SJSA1 (cell line): Measurements from ENCODE around the gene NUP153. TPM values are rescaled to one million over a fixed set of nuclear protein-coding genes. Genes with fewer than 3 reads are reported as not detected.
"Not testable (repeated sequence)": the region's sequence is repeated elsewhere in the genome, so short reads cannot be mapped to it uniquely, and the experiment has no call there.

Experiments used
- DNase-seq, 2 experiments: peaks; one replicate each; pipeline ENCODE4 v3.0.0-alpha.2; 2015 to 2020; ENCODE audit warnings: low spot score in 2 of 2, low read depth in 1 of 2
- H3K27ac ChIP-seq: fragments of 250-450 bp; sonication (Bioruptor Pico); 2 replicates; pipeline ENCODE4 v1.5.1; 2020; ENCODE audit warnings: mild to moderate bottlenecking, moderate library complexity
- H3K27me3 ChIP-seq: fragments of 250-450 bp; sonication (Bioruptor Pico); replicated peaks from 2 replicates; pipeline ENCODE4 v1.5.1; 2020; ENCODE audit warnings: mild to moderate bottlenecking, moderate library complexity
- H3K36me3 ChIP-seq: fragments of 250-450 bp; sonication (Bioruptor Pico); 2 replicates; pipeline ENCODE4 v1.5.1; 2020; ENCODE audit warnings: mild to moderate bottlenecking
- H3K4me1 ChIP-seq: fragments of 250-450 bp; sonication (Bioruptor Pico); replicated peaks from 2 replicates; pipeline ENCODE4 v1.6.1; 2021; ENCODE audit warnings: mild to moderate bottlenecking
- H3K4me3 ChIP-seq: fragments of 250-450 bp; sonication (Bioruptor Pico); 2 replicates; pipeline ENCODE4 v1.5.1; 2020; ENCODE audit warnings: mild to moderate bottlenecking
- H3K9me3 ChIP-seq: fragments of 250-450 bp; sonication (Bioruptor Pico); replicated peaks from 2 replicates; pipeline ENCODE4 v1.5.1; 2020; ENCODE audit warnings: mild to moderate bottlenecking
- total RNA-seq: library from RNA; depleted of rRNA; stranded (reverse); fragments of >200 nt; shearing (Covaris generic); gene quantifications from 2 replicates; pipeline ENCODE4 v1.2.3, GENCODE V29; 2014

NUP153 gene
- total RNA-seq, 1 experiment from 2014 or later, result 50.5 TPM

DNA sequence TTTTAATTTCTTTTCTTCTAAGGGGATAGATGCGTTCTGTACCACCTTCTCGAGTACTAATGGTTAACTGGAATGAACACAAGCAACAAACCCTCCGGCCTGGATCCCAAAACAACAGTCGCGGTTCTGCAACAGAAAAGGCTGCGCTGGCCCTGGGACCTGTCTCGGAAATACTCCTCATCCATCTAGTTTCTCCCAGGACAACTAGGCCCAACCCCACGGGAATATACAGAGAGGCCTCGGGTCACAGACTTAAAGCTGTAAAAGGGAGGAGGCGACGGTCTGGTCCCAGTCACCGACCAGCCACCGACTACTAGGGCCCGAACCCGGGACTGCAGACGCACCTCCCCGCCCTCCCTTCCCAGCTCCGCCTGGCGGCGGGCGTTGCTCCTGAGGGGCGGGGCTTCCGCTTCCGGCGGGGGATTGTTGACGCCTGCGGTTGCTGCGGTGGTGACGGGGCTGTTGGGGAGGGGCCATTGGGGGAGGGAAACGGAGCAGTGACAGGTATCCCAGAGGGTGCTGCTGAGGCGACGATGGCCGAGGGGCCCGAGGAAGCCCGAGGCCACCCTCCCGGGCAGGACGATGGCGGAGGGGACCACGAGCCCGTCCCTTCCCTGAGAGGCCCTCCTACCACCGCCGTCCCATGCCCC is 106.7 kb downstream of the NUP153 start, which contains the start of gene FAM8A1:
FAM8A1 (plus strand) TSS at position 426 of the 650 bp plus-strand sequence; CDS start at position 534, 108 bp downstream.
- peak; percentile 86 to 96 for DNase-seq

DNA sequence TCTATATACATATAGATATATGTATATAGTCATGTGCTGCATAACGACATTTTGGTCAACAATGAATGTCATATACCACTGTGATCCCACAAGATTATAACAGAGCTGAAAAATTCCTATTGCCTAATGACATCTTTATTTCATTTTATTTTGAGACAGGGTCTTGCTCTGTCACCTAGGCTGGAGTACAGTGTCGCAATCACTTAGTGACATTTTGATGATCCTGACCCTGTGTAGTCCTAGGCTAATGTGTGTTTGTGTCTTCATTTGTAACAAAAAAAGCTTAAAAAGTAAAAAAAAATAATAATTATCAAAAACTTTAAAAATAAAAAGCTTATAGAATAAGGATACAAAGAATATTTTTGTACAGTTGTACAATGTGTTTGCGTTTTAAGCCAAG is 110.6 kb downstream of the NUP153 start:
- H3K36me3 ChIP-seq, result peaks cover 4% of the 10 kb centered on the region; the same call in 1 of the 2 replicates
- no peak for DNase-seq
- H3K9me3 ChIP-seq, result no peaks in the 10 kb centered on the region
- H3K4me3 ChIP-seq, result no peak overlapping the region
- peaks cover 7% of the 10 kb centered on the region for H3K4me1 ChIP-seq
- no peaks in the 10 kb centered on the region for H3K27me3 ChIP-seq
- H3K27ac ChIP-seq, result no peak overlapping the region

More for the DNA sequence above, 106.7 kb downstream of the NUP153 start, which contains the start of gene FAM8A1:
- Histone ChIP-seq H3K4me3 (peak within 1 kb of the TSS; percentile 76), H3K27ac (peak within 1 kb of the TSS; percentile 46), H3K4me1 (peaks cover 10% of the 10 kb centered on the region), H3K36me3 (peaks cover 4% of the 10 kb centered on the region; the same call in 1 of the 2 replicates), H3K27me3 (no peaks in the 10 kb centered on the region), H3K9me3 (no peaks in the 10 kb centered on the region)

GRCh38 chr6:17593246-17593645 is 113.5 kb downstream of the NUP153 start:
- Histone ChIP-seq H3K4me1 (peaks cover 8% of the 10 kb centered on the region), H3K27ac (no peak overlapping the region), H3K36me3 (no peaks in the 10 kb centered on the region), H3K9me3 (no peaks in the 10 kb centered on the region), H3K27me3 (no peaks in the 10 kb centered on the region), H3K4me3 (no peak overlapping the region)
- DNase-seq, result no peak

DNA sequence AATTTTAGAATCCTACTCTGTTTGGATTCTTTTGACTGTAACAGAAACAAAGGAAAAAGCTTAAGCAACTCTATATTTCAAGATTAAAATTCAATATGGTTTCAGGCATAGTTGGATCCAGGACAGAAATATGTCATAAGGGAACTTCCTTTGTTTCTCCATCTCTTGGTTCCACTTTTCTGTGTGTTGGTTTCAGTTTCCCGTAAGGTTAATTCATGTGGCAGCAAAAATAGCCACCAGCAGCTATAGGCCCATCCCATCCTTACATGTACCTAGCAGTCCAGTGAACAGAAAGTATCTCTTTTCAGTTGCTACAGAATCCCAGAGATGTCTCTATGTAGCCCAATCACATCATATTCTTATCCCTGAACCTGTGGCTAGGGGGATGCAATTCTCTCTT is 115.4 kb downstream of the NUP153 start:
- Histone ChIP-seq H3K4me3 (no peak overlapping the region), H3K36me3 (no peaks in the 10 kb centered on the region), H3K27ac (no peak overlapping the region), H3K4me1 (peaks cover 8% of the 10 kb centered on the region), H3K27me3 (no peaks in the 10 kb centered on the region), H3K9me3 (no peaks in the 10 kb centered on the region)
- no peak for DNase-seq

DNA sequence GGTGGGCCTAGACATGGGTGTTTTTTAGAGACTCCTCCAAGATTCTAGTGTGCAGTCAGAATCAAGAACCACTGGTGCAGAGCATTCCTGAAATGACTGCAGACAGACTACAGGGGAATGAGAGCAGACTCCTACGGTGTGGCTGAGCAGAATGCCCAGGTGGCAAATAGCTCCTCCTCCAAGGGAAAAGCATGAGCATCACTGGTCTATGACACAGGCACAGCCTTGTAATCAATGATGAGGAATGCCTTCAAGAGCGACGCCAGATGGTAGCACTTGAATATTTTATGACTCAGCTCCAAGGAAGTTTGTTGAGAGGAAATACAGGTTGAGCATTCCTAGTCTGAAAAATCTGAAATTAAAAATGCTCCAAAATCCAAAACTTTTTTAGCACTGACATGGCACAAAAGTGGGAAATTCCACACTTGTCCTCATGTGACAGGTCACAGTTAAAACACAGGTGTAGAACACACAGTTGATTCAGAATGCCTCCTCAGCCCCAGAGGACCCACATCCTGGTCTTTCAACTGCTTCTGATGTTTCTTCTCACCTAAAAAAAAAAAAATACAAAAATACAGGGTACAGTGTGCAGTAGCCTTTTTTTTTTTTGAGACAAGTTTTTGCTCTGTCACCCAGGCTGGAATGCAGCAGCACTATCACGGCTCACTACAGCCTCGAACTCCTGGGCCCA is 117.2 kb downstream of the NUP153 start:
- Histone ChIP-seq H3K9me3 (no peaks in the 10 kb centered on the region), H3K27me3 (no peaks in the 10 kb centered on the region), H3K4me1 (peaks cover 8% of the 10 kb centered on the region), H3K36me3 (no peaks in the 10 kb centered on the region), H3K27ac (0 out of 2 replicates have a peak overlapping the region, but pooled peaks have one; percentile 40), H3K4me3 (no peak overlapping the region)
- DNase-seq, result peak; percentile 58 to 59

- H3K27ac ChIP-seq, result no peak overlapping the region
- H3K9me3 ChIP-seq, result no peaks in the 10 kb centered on the region
- H3K4me3 ChIP-seq, result no peak overlapping the region
- no peak for DNase-seq
- H3K36me3 ChIP-seq, result no peaks in the 10 kb centered on the region
- H3K27me3 ChIP-seq, result no peaks in the 10 kb centered on the region
- peaks cover 16% of the 10 kb centered on the region for H3K4me1 ChIP-seq
Measured at GRCh38 chr6:17588011-17588410, 118.7 kb downstream of the NUP153 start.

- H3K9me3 ChIP-seq, H3K4me3 ChIP-seq, H3K27me3 ChIP-seq, H3K36me3 ChIP-seq, H3K27ac ChIP-seq, DNase-seq: not testable (repeated sequence)
- peaks cover 16% of the 10 kb centered on the region for H3K4me1 ChIP-seq
Measured at GRCh38 chr6:17586623-17587022, 120.1 kb downstream of the NUP153 start.

GRCh38 chr6:17585766-17586490 is 120.8 kb downstream of the NUP153 start:
- Histone ChIP-seq H3K36me3 (no peaks in the 10 kb centered on the region), H3K4me1 (peaks cover 16% of the 10 kb centered on the region), H3K4me3 (no peak overlapping the region), H3K9me3 (no peaks in the 10 kb centered on the region), H3K27ac (no peak overlapping the region), H3K27me3 (no peaks in the 10 kb centered on the region)
- no peak for DNase-seq

DNA sequence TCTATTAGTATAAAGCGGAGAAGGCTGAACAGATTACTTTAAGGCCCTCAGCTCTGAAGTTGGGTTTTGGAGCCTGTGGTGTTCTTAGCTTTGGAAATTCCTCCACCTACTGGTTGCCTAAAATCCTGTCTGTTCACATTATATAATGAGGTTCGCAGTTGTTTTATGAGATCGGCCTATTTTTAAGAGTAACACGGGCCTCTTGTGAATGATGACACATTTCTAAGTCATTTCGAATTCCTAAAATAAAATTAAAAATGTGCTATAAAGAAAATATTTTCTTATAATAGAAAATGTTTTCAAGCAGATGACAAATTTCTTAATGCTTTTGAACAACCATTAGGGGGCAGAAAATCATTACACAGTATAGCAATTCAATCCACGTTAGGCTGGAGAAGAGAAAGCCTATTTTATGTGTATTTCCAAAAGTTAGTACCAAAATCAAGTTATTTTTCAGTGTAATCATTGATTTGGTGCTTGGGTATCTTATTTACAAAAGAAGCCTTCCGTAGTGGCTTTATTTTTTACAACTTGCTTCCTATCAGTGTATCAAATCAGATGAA is 122.4 kb downstream of the NUP153 start:
- no peaks in the 10 kb centered on the region for H3K27me3 ChIP-seq
- peak overlapping the region; percentile 2; the same call in 1 of the 2 replicates for H3K4me3 ChIP-seq
- H3K36me3 ChIP-seq, result no peaks in the 10 kb centered on the region
- 0 out of 2 replicates have a peak overlapping the region, but pooled peaks have one; percentile 34 for H3K27ac ChIP-seq
- no peaks in the 10 kb centered on the region for H3K9me3 ChIP-seq
- peak in 1 of 2 experiments; percentile 76 for DNase-seq
- H3K4me1 ChIP-seq, result peaks cover 11% of the 10 kb centered on the region

DNA sequence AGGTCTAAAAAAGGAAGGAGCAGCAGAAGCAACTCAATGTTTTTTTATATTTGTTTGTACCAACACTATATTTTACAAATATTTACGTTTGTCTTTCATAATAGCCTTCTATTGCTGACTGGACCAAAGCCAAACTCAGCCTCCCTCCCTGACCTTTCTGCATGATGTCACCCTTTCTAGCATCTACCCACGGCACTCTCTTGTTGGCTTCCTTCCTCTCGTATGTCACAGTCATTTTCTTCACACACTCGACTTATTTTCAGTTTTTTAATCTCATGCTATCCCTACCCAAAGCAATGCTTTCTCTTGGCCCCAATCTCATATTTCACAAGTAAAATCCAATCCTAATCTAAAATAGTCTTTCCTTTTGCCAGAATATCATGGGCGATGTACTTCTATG is 122.9 kb downstream of the NUP153 start:
- Histone ChIP-seq H3K27me3 (no peaks in the 10 kb centered on the region), H3K4me1 (peaks cover 9% of the 10 kb centered on the region), H3K4me3 (peak overlapping the region; percentile 2; the same call in 1 of the 2 replicates), H3K36me3 (no peaks in the 10 kb centered on the region), H3K27ac (0 out of 2 replicates have a peak overlapping the region, but pooled peaks have one; percentile 34), H3K9me3 (no peaks in the 10 kb centered on the region)
- DNase-seq, result no peak

DNA sequence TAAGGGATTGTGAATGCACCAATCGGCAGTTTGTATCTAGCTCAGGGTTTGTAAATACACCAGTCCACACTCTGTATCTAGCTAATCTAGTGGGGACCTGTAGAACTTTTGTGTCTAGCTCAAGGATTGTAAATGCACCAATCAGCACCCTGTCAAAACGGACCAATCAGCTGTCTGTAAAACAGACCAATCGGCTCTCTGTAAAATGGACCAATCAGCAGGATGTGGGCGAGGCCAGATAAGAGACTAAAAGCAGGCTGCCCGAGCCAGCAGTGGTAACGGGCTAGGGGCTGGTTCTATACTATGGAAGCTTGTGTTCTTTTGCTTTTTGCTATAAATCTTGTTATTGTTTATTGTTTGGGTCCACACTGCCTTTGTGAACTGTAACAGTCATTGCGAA is 125.4 kb downstream of the NUP153 start:
- not testable (repeated sequence) for H3K36me3 ChIP-seq, H3K9me3 ChIP-seq, H3K27me3 ChIP-seq, DNase-seq, H3K4me1 ChIP-seq, H3K27ac ChIP-seq, H3K4me3 ChIP-seq

DNA sequence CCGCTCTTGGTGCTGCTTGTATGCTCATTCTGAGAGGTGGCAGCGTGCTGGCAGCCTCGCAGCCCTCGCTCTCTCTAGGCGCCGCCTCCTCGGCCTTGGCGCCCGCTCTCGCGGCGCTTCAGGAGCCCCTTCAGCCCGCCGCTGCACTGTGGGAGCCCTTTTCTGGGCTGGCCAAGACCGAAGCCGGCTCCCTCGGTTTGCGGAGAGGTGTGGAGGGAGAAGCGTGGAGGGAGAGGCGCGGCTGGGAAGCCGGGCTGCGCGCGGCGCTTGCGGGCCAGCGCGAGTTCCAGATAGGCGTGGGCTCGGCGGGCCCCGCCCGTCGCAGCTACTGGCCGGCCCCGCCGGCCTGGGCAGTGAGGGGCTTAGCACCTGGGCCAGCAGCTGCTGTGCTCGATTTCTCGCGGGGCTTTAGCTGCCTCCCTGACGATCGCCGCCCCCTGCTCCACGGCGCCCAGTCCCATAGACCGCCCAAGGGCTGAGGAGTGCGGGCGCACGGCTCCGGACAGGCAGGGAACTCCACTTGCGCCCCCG is 126.1 kb downstream of the NUP153 start:
- Histone ChIP-seq H3K4me1 (peaks cover 9% of the 10 kb centered on the region), H3K36me3 (no peaks in the 10 kb centered on the region), H3K9me3 (no peaks in the 10 kb centered on the region), H3K27ac (no peak overlapping the region), H3K27me3 (no peaks in the 10 kb centered on the region), H3K4me3 (peak overlapping the region; percentile 40)
- peak in 1 of 2 experiments; percentile 38 for DNase-seq

- no peak for DNase-seq
- no peaks in the 10 kb centered on the region; the same call in 1 of the 2 replicates for H3K9me3 ChIP-seq
- H3K27ac ChIP-seq, result no peak overlapping the region
- H3K4me3 ChIP-seq, result no peak overlapping the region
- no peaks in the 10 kb centered on the region for H3K4me1 ChIP-seq
- H3K36me3 ChIP-seq, result no peaks in the 10 kb centered on the region
- H3K27me3 ChIP-seq, result no peaks in the 10 kb centered on the region
Measured at GRCh38 chr6:17577059-17577458, 129.7 kb downstream of the NUP153 start.
